AG04450 (cell line): ENCODE measurements around the gene GIT2. TPM values are rescaled to one million over a fixed set of nuclear protein-coding genes. Genes with fewer than 3 reads are reported as not detected.
A peak's percentile ranks its signal among the peaks of the same experiment; 100 is the strongest.

ENCODE experiments used
- CTCF ChIA-PET: fragments of 300-600, 350-600 bp; formaldehyde crosslinking; extraction: SDS; loops from one replicate; lab custom pipeline; 2022; ENCODE audit warnings: antibody characterized with exemption, inconsistent platforms; lab: Charles Lee
- POLR2A ChIA-PET: fragments of 350-600 bp; formaldehyde crosslinking; extraction: SDS; loops from one replicate; lab custom pipeline; 2021; ENCODE audit warnings: antibody characterized with exemption, inconsistent platforms; lab: Yijun Ruan, JAX
- DNase-seq: peaks from one replicate; pipeline ENCODE4 v3.0.0-alpha.2; 2011; ENCODE audit warnings: low read depth, low spot score
- H3K27ac ChIP-seq: one replicate; pipeline ENCODE4 v1.5.1; 2012; ENCODE audit warnings: low read depth, low read length, control low read depth
- H3K27me3 ChIP-seq: one replicate; pipeline ENCODE4 v1.6.0; 2012; ENCODE audit warnings: low read length; ENCODE audit not compliant: control insufficient read depth, insufficient read depth
- H3K4me3 ChIP-seq: 2 replicates; pipeline ENCODE4 v1.5.1; 2011; ENCODE audit warnings: mild to moderate bottlenecking, low read depth, low read length, control low read depth
- H3K9me3 ChIP-seq: 2 replicates; pipeline ENCODE4 v1.5.1; 2012; ENCODE audit warnings: low read length; ENCODE audit not compliant: control insufficient read depth, insufficient read depth
- polyA plus RNA-seq: library from polyadenylated mRNA; depleted of rRNA; stranded (reverse); fragments of >200 nt; gene quantifications from 2 replicates; pipeline ENCODE4 v1.2.3, GENCODE V29; 2011
- TF ChIP-seq, protein P1 (sequence below): IDR thresholded peaks from 2 replicates; pipeline ENCODE4 v1.5.1; 2011; ENCODE audit warnings: low read depth, low read length, control low read depth, inconsistent platforms

The GIT2 gene
- polyA plus RNA-seq, 1 experiment: 57.9 TPM

DNA sequence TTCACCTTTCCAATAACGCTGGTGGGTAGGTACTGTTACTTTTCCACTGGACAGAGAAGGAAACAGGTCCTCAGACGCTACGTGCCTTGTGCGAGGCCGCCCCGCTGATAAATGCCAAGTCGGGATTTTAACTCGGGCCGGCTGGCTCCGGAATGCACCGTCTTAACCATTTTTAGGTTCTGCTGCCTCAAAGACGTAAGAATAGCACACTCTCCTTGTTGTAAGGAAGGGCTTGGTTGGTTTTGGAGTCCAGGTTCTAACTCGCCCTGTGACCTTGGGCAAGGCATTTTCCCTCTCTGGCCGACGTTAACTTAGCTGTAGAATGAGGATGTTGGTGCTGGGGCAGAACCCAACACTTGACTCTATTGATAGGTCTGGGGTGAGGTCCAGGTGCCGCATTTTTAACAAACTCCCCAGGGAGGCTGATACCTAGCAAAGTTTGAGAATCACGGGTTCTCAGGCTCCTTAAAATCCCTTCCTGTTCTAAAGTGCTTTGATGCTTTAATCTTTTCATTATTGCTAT is 3.9 kb upstream of the GIT2 start:
- CTCF ChIA-PET: interaction anchor here (0.6 to 1.0 kb wide), 2 partner anchors 25 to 431 kb away, joined by 4 to 5 read pairs; no protein-coding TSS in a partner anchor
- TF ChIP-seq, protein P1, sequence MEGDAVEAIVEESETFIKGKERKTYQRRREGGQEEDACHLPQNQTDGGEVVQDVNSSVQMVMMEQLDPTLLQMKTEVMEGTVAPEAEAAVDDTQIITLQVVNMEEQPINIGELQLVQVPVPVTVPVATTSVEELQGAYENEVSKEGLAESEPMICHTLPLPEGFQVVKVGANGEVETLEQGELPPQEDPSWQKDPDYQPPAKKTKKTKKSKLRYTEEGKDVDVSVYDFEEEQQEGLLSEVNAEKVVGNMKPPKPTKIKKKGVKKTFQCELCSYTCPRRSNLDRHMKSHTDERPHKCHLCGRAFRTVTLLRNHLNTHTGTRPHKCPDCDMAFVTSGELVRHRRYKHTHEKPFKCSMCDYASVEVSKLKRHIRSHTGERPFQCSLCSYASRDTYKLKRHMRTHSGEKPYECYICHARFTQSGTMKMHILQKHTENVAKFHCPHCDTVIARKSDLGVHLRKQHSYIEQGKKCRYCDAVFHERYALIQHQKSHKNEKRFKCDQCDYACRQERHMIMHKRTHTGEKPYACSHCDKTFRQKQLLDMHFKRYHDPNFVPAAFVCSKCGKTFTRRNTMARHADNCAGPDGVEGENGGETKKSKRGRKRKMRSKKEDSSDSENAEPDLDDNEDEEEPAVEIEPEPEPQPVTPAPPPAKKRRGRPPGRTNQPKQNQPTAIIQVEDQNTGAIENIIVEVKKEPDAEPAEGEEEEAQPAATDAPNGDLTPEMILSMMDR: no peak
- no peak for DNase-seq

DNA sequence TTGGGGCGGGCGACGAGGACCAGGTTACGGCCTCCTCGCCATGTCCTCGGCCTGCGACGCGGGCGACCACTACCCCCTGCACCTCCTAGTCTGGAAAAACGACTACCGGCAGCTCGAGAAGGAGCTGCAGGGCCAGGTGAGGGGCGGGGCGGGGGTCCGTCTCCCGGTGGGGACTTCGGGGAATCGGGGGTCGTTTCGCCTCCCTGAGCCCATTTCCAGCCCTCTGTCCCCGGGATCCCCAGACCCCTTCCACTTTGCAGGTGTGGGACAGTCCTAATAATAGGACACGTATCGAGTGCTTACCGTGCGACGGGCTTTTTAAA is 3.4 kb upstream of the GIT2 start:
- no peaks in the 10 kb centered on the region for H3K9me3 ChIP-seq
- no peak for DNase-seq
- CTCF ChIA-PET: no interaction called here
- POLR2A ChIA-PET: interaction anchor here (0.6 to 2.6 kb wide), 6 partner anchors 23 to 126 kb away, joined by 3 to 9 read pairs (median 6); no protein-coding TSS in a partner anchor
- TF ChIP-seq, protein P1: no peak
- peak overlapping the region; percentile 91 for H3K4me3 ChIP-seq
- peak overlapping the region; percentile 81 for H3K27ac ChIP-seq
- no peaks in the 10 kb centered on the region for H3K27me3 ChIP-seq

More for the DNA sequence above, 3.9 kb upstream of the GIT2 start:
- no peaks in the 10 kb centered on the region for H3K9me3 ChIP-seq
- no peaks in the 10 kb centered on the region for H3K27me3 ChIP-seq
- peak overlapping the region; percentile 91 for H3K4me3 ChIP-seq
- POLR2A ChIA-PET: interaction anchor here (1.7 to 2.6 kb wide), 2 partner anchors 23 to 24 kb away, joined by 7 to 9 read pairs; no protein-coding TSS in a partner anchor
- H3K27ac ChIP-seq: peak overlapping the region; percentile 81

DNA sequence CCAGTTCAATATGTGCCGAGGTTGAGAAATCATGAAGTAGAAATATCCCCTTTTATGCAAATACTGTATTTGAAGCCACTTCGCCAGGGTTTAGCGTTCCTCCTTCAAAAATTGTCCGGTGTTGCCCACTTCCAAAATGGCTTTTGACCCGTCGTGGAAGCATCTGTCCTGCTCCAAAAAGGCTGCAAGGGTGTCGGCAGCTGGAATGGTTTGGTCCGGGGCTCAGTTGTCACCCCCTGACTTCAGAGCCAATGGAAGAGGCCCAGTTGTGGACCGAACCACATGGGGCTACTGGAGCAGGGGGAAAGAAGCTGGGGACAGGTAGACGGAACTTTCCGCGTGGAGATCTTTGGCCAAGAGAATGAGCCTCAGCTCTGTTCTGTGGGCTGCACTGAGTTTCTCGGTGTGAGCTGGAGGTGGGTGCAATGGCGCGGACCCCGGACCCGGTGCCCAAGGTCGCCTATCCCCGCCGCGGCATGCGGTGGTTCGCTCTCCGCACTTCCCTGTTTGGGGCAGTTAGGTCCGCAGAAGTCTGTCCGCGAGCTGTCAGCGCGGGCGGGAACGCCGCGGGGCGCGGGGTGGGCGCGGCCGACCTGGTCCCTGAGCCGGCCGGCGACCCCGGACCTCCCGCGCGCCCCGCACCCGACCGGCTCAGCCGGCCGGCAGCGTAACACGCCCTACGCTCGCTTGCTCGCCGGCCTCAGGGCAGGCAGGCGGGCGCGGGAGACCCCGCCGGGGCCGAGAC is 2.9 kb upstream of the GIT2 start, which contains the start of gene ANKRD13A:
Gene ANKRD13A (plus strand): TSS at position 527 of the 745 bp plus-strand sequence. CDS start 259 bp downstream, outside the sequence.
- Histone ChIP-seq H3K9me3 (no peaks in the 10 kb centered on the region), H3K4me3 (peak within 1 kb of the TSS; percentile 91), H3K27me3 (no peaks in the 10 kb centered on the region), H3K27ac (peak within 1 kb of the TSS; percentile 92)
- DNase-seq: peak; percentile 89
- TF ChIP-seq, protein P1: no peak
- ChIA-PET POLR2A (interaction anchor here (0.6 to 2.6 kb wide), 7 partner anchors 24 to 213 kb away, joined by 3 to 9 read pairs (median 5); no protein-coding TSS in a partner anchor), CTCF (interaction anchor here (1.1 kb wide), 1 partner anchor 432 kb away, joined by 5 read pairs; no protein-coding TSS in a partner anchor)

DNA sequence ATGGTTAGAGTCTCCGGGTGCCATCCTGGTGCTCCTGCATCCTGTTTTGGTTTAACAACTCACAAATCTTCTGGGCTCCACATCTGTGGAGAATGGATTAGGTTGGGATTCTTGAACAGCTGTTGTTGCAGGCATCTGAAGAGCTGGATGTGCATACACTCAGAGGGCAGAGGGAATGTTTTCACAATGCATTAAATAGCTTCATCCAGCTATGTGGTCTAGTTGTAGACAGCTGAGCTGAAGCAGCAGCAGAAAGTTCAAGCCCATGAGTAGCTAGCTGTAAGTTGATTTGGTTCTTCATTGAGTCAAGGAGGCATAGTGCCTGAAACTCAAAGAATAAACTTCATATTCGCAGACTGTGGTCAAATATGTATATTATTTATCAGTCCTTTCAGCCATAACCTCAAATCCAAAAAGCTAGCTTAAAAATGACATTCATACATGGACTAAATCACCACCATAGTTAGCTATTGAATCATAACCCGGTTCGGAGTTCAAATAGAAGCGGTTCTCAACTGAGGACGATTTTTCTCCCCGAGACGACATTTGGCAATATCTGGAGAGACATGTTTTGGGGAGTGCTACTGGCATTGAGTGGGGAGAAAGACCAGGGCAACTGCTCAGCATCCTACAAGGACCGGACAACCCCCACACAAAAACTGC is 2.2 kb upstream of the GIT2 start:
- H3K4me3 ChIP-seq: peak overlapping the region; percentile 91
- DNase-seq: no peak
- CTCF ChIA-PET: interaction anchor here (1.1 kb wide), 1 partner anchor 433 kb away, joined by 5 read pairs; no protein-coding TSS in a partner anchor

More for the DNA sequence above, 2.2 kb upstream of the GIT2 start:
- POLR2A ChIA-PET: interaction anchor here (0.6 to 2.6 kb wide), 8 partner anchors 24 to 214 kb away, joined by 3 to 9 read pairs (median 6); no protein-coding TSS in a partner anchor
- no peaks in the 10 kb centered on the region for H3K27me3 ChIP-seq
- TF ChIP-seq, protein P1: no peak
- H3K27ac ChIP-seq: peak overlapping the region; percentile 92
- H3K9me3 ChIP-seq: no peaks in the 10 kb centered on the region
